Glutamatergic neuron (in vitro differentiated cells): Measurements from ENCODE around the gene B3GAT3. TPM values are rescaled to one million over a fixed set of nuclear protein-coding genes. Genes with fewer than 3 reads are reported as not detected.

ENCODE experiments used
- DNase-seq: peaks from one replicate; pipeline ENCODE4 v3.0.0; 2022
- H3K27ac Mint-ChIP-seq: one replicate; pipeline ENCODE4 v1.8.0; 2020; ENCODE audit warnings: mild to moderate bottlenecking, mixed read lengths, inconsistent platforms; ENCODE audit not compliant: unreplicated experiment
- H3K27me3 Mint-ChIP-seq: one replicate; pipeline ENCODE4 v1.8.0; 2020; ENCODE audit warnings: mild to moderate bottlenecking, moderate library complexity, mixed read lengths, inconsistent platforms; ENCODE audit not compliant: unreplicated experiment
- H3K36me3 Mint-ChIP-seq: one replicate; pipeline ENCODE4 v1.8.0; 2020; ENCODE audit warnings: mild to moderate bottlenecking, mixed read lengths, inconsistent platforms; ENCODE audit not compliant: unreplicated experiment
- H3K4me1 Mint-ChIP-seq: one replicate; pipeline ENCODE4 v1.8.0; 2020; ENCODE audit warnings: mild to moderate bottlenecking, low read depth, mixed read lengths, inconsistent platforms; ENCODE audit not compliant: unreplicated experiment
- H3K4me3 Mint-ChIP-seq: one replicate; pipeline ENCODE4 v1.8.0; 2020; ENCODE audit warnings: mild to moderate bottlenecking, mixed read lengths, inconsistent platforms; ENCODE audit not compliant: unreplicated experiment
- H3K9me3 Mint-ChIP-seq: one replicate; pipeline ENCODE4 v1.8.0; 2020; ENCODE audit warnings: mild to moderate bottlenecking, moderate library complexity, mixed read lengths, inconsistent platforms; ENCODE audit not compliant: unreplicated experiment
- CTCF ChIP-seq: fragments of 200-600 bp; sonication (generic); IDR thresholded peaks from one replicate; pipeline ENCODE4 v1.5.0; 2021; ENCODE audit not compliant: partially characterized antibody, unreplicated experiment
- total RNA-seq: library from RNA; stranded (reverse); fragmentation: NEBNext Ultra II Directional; extraction: Animal tissue kit (Norgen Biotek cat#: 25700); gene quantifications from one replicate; pipeline ENCODE4 v1.2.1, GENCODE V29; 2021; ENCODE audit not compliant: unreplicated experiment

Gene B3GAT3
- total RNA-seq, 1 donor from 2014 or later: 71.6 TPM

GRCh38 chr11:62645946-62646824 is 24.4 kb upstream of the B3GAT3 start, which contains the start of gene GANAB:
Gene GANAB (minus strand): TSS chr11:62646613. CDS start chr11:62646599, 14 bp downstream.
- H3K4me3 Mint-ChIP-seq: peak within 1 kb of the TSS; percentile 99
- H3K36me3 Mint-ChIP-seq: no peaks in the 10 kb centered on the region
- peak; percentile 99 for DNase-seq
- H3K4me1 Mint-ChIP-seq: peaks cover 10% of the 10 kb centered on the region
- peak within 1 kb of the TSS; percentile 95 for H3K27ac Mint-ChIP-seq
- peaks cover 8% of the 10 kb centered on the region for H3K27me3 Mint-ChIP-seq
- TF ChIP-seq CTCF: peak; percentile 18
- peaks cover 7% of the 10 kb centered on the region for H3K9me3 Mint-ChIP-seq

GRCh38 chr11:62645671-62645945 is 23.8 kb upstream of the B3GAT3 start:
- TF ChIP-seq CTCF: no peak

GRCh38 chr11:62644220-62644619 is 22.4 kb upstream of the B3GAT3 start:
- Mint-ChIP-seq H3K27me3 (peaks cover 8% of the 10 kb centered on the region), H3K4me3 (peak overlapping the region; percentile 15)

More at GRCh38 chr11:62645671-62645945, 23.8 kb upstream of the B3GAT3 start:
- peaks cover 10% of the 10 kb centered on the region for H3K4me1 Mint-ChIP-seq
- no peaks in the 10 kb centered on the region for H3K36me3 Mint-ChIP-seq
- H3K4me3 Mint-ChIP-seq: peak overlapping the region; percentile 99
- H3K27ac Mint-ChIP-seq: peak overlapping the region; percentile 95
- H3K9me3 Mint-ChIP-seq: peaks cover 7% of the 10 kb centered on the region
- no peak for DNase-seq
- peaks cover 8% of the 10 kb centered on the region for H3K27me3 Mint-ChIP-seq

GRCh38 chr11:62632492-62632891 is 10.7 kb upstream of the B3GAT3 start:
- H3K36me3 Mint-ChIP-seq: no peaks in the 10 kb centered on the region
- no peaks in the 10 kb centered on the region for H3K4me1 Mint-ChIP-seq
- peaks cover 2% of the 10 kb centered on the region for H3K9me3 Mint-ChIP-seq
- H3K27me3 Mint-ChIP-seq: peaks cover 2% of the 10 kb centered on the region
- no peak overlapping the region for H3K27ac Mint-ChIP-seq
- DNase-seq: no peak
- TF ChIP-seq CTCF: no peak
- H3K4me3 Mint-ChIP-seq: no peak overlapping the region

More at GRCh38 chr11:62644220-62644619, 22.4 kb upstream of the B3GAT3 start:
- Mint-ChIP-seq H3K9me3 (peaks cover 7% of the 10 kb centered on the region), H3K27ac (no peak overlapping the region), H3K36me3 (peaks cover 3% of the 10 kb centered on the region), H3K4me1 (peaks cover 10% of the 10 kb centered on the region)
- DNase-seq: no peak
- TF ChIP-seq CTCF: no peak

GRCh38 chr11:62627713-62628112 is 5.9 kb upstream of the B3GAT3 start:
- peaks cover 5% of the 10 kb centered on the region for H3K9me3 Mint-ChIP-seq
- H3K4me3 Mint-ChIP-seq: no peak overlapping the region
- no peak for DNase-seq
- no peak overlapping the region for H3K27ac Mint-ChIP-seq
- TF ChIP-seq CTCF: no peak
- peaks cover under 1% of the 10 kb centered on the region for H3K27me3 Mint-ChIP-seq
- peaks cover 5% of the 10 kb centered on the region for H3K36me3 Mint-ChIP-seq
- H3K4me1 Mint-ChIP-seq: no peaks in the 10 kb centered on the region
